Chondrocyte (in vitro differentiated cells): ENCODE data around the gene RAB3D. TPM values are rescaled to one million over a fixed set of nuclear protein-coding genes. Genes with fewer than 3 reads are reported as not detected.

ENCODE experiments used
- DNase-seq: peaks from one replicate; pipeline ENCODE4 v3.0.0; 2021; ENCODE audit warnings: mixed read lengths, low spot score
- H3K27ac Mint-ChIP-seq: one replicate; pipeline ENCODE4 v1.8.0; 2021; ENCODE audit warnings: mild to moderate bottlenecking, moderate library complexity, mixed read lengths; ENCODE audit not compliant: unreplicated experiment
- H3K27me3 Mint-ChIP-seq: 2 replicates; pipeline ENCODE4 v1.8.0; 2021; ENCODE audit warnings: low read depth, mixed read lengths
- H3K36me3 Mint-ChIP-seq: 2 replicates; pipeline ENCODE4 v1.8.0; 2021; ENCODE audit warnings: low read depth, mixed read lengths
- H3K4me1 Mint-ChIP-seq: 2 replicates; pipeline ENCODE4 v1.8.0; 2021; ENCODE audit warnings: low read depth, mild to moderate bottlenecking, mixed read lengths
- H3K4me3 Mint-ChIP-seq: one replicate; pipeline ENCODE4 v1.8.0; 2021; ENCODE audit warnings: mild to moderate bottlenecking, moderate library complexity, mixed read lengths; ENCODE audit not compliant: unreplicated experiment
- H3K9me3 Mint-ChIP-seq: 2 replicates; pipeline ENCODE4 v1.8.0; 2021; ENCODE audit warnings: low read depth, mixed read lengths
- CTCF ChIP-seq: fragments of 200-600 bp; sonication (generic); IDR thresholded peaks from 2 replicates; pipeline ENCODE4 v1.5.0; 2021; ENCODE audit warnings: antibody characterized with exemption, mild to moderate bottlenecking, moderate library complexity
- total RNA-seq: library from RNA; stranded (reverse); gene quantifications from 3 replicates; pipeline ENCODE4 v1.2.1, GENCODE V29; 2021

RAB3D gene
- total RNA-seq, 1 donor from 2014 or later = 8.1 TPM

GRCh38 chr19:11377756-11378155 lies 38.3 kb upstream of the RAB3D start:
- Mint-ChIP-seq H3K9me3 (no peaks in the 10 kb centered on the region), H3K4me3 (no peak overlapping the region), H3K27me3 (peaks cover 9% of the 10 kb centered on the region), H3K36me3 (no peaks in the 10 kb centered on the region), H3K4me1 (peaks cover 52% of the 10 kb centered on the region), H3K27ac (peak overlapping the region; percentile 87)
- TF ChIP-seq CTCF = no peak
- DNase-seq = no peak

- Mint-ChIP-seq H3K4me3 (no peak overlapping the region), H3K4me1 (peaks cover 50% of the 10 kb centered on the region), H3K9me3 (no peaks in the 10 kb centered on the region), H3K27ac (peak overlapping the region; percentile 93), H3K36me3 (no peaks in the 10 kb centered on the region), H3K27me3 (peaks cover 7% of the 10 kb centered on the region)
- DNase-seq = no peak
- no peak for TF ChIP-seq CTCF
These were observed 37.8 kb upstream of the RAB3D start for GRCh38 chr19:11377237-11377636.

GRCh38 chr19:11375143-11375948 lies 35.9 kb upstream of the RAB3D start:
- Mint-ChIP-seq H3K27ac (no peak overlapping the region), H3K36me3 (no peaks in the 10 kb centered on the region), H3K27me3 (no peaks in the 10 kb centered on the region), H3K9me3 (no peaks in the 10 kb centered on the region), H3K4me1 (peaks cover 37% of the 10 kb centered on the region), H3K4me3 (no peak overlapping the region)
- TF ChIP-seq CTCF = no peak
- DNase-seq = no peak

GRCh38 chr19:11374433-11375142 lies 35.1 kb upstream of the RAB3D start, which contains the start of gene SWSAP1:
Gene SWSAP1 (plus strand): TSS chr19:11374666. CDS start chr19:11374681, 15 bp downstream.
- Mint-ChIP-seq H3K27me3 (no peaks in the 10 kb centered on the region), H3K9me3 (no peaks in the 10 kb centered on the region), H3K4me3 (no peak within 1 kb of the TSS), H3K27ac (peak within 1 kb of the TSS; percentile 8), H3K4me1 (peaks cover 29% of the 10 kb centered on the region), H3K36me3 (no peaks in the 10 kb centered on the region)
- no peak for TF ChIP-seq CTCF
- DNase-seq = peak; percentile 98

- no peaks in the 10 kb centered on the region for H3K27me3 Mint-ChIP-seq
- DNase-seq = no peak
- no peak for TF ChIP-seq CTCF
- no peaks in the 10 kb centered on the region for H3K36me3 Mint-ChIP-seq
- no peak overlapping the region for H3K4me3 Mint-ChIP-seq
- H3K4me1 Mint-ChIP-seq = peaks cover 28% of the 10 kb centered on the region
- H3K27ac Mint-ChIP-seq = peak overlapping the region; percentile 8
- H3K9me3 Mint-ChIP-seq = no peaks in the 10 kb centered on the region
These were observed 34.5 kb upstream of the RAB3D start for GRCh38 chr19:11373885-11374432.
